CD4-positive, alpha-beta T cell (primary cell): Measurements from ENCODE around the gene ADAM19. TPM values are rescaled to one million over a fixed set of nuclear protein-coding genes. Genes with fewer than 3 reads are reported as not detected.
A peak's percentile ranks its signal among the peaks of the same experiment; 100 is the strongest.

Source experiments
- ATAC-seq: fragments of 200-7000 bp; cut with Tn5 transposase; one replicate; pipeline ENCODE4 v1.10.0; 2022; ENCODE audit warnings: mild to moderate bottlenecking; ENCODE audit not compliant: poor library complexity
- CTCF ChIA-PET: fragments of 350-600 bp; sonication (Branson Sonifier 250); formaldehyde crosslinking; loops from one replicate; lab custom pipeline; 2021; ENCODE audit warnings: antibody characterized with exemption, inconsistent platforms; lab: Charles Lee
- POLR2A ChIA-PET: fragments of 350-600 bp; sonication (Branson Sonifier 250); formaldehyde crosslinking; loops from one replicate; lab custom pipeline; 2021; ENCODE audit warnings: antibody characterized with exemption, inconsistent platforms; lab: Charles Lee
- DNase-seq, 14 experiments: peaks; one replicate each; pipeline ENCODE4 v3.0.0-alpha.2; 2013 to 2020; ENCODE audit warnings: mixed read lengths in 2 of 14
- H3K27ac ChIP-seq, 2 donors: one replicate each; pipeline versions ENCODE4 v1.5.1 to v1.7.0; 2013; ENCODE audit warnings: low read length in 2 of 2, low read depth in 1 of 2, mild to moderate bottlenecking in 1 of 2
- H3K27me3 ChIP-seq, 2 experiments: 1 replicate in 1 of 2; 2 replicates in 1 of 2; pipeline versions ENCODE4 v1.6.1 to v1.7.0; 2013; ENCODE audit warnings: low read length in 2 of 2, control low read depth in 1 of 2, mild to moderate bottlenecking in 1 of 2, moderate library complexity in 1 of 2; ENCODE audit not compliant: insufficient read depth in 2 of 2, control insufficient read depth in 1 of 2
- H3K36me3 ChIP-seq: one replicate; pipeline ENCODE4 v1.6.1; 2013; ENCODE audit warnings: low read length, control low read depth; ENCODE audit not compliant: insufficient read depth
- H3K4me1 ChIP-seq: one replicate; pipeline ENCODE4 v1.6.1; 2013; ENCODE audit warnings: low read length, control low read depth; ENCODE audit not compliant: insufficient read depth
- H3K4me3 ChIP-seq: one replicate; pipeline ENCODE4 v1.5.1; 2013; ENCODE audit warnings: mild to moderate bottlenecking, low read length, moderate library complexity
- H3K9me3 ChIP-seq, 2 experiments: 1 replicate in 1 of 2; 2 replicates in 1 of 2; pipeline versions ENCODE4 v1.6.1 to v1.7.0; 2013; ENCODE audit warnings: low read length in 2 of 2, mild to moderate bottlenecking in 2 of 2, control low read depth in 1 of 2, moderate library complexity in 1 of 2; ENCODE audit not compliant: control insufficient read depth in 1 of 2, insufficient read depth in 1 of 2
- H3K27ac Mint-ChIP-seq: one replicate; pipeline ENCODE4 v1.8.0; 2020; ENCODE audit warnings: mixed read lengths
- H3K27me3 Mint-ChIP-seq: one replicate; pipeline ENCODE4 v1.8.0; 2021; ENCODE audit warnings: mixed read lengths
- H3K36me3 Mint-ChIP-seq: one replicate; pipeline ENCODE4 v1.8.0; 2021; ENCODE audit warnings: low read depth, mixed read lengths
- H3K4me1 Mint-ChIP-seq: one replicate; pipeline ENCODE4 v1.8.0; 2021; ENCODE audit warnings: low read depth, mixed read lengths
- H3K4me3 Mint-ChIP-seq: one replicate; pipeline ENCODE4 v1.8.0; 2020; ENCODE audit warnings: mild to moderate bottlenecking, mixed read lengths
- H3K9me3 Mint-ChIP-seq: one replicate; pipeline ENCODE4 v1.8.0; 2020; ENCODE audit warnings: mixed read lengths
- intact Hi-C, 2 experiments: fragments of 100-400 bp; cut with DNase I in 1 of 2; cut with micrococcal nuclease in 1 of 2; formaldehyde crosslinking; loops; one replicate each; pipeline versions ENCODE4 v1.15.1 to v1.9.0; 2023 to 2025; cut with DNase I, micrococcal nuclease
- total RNA-seq, 174 experiments: library from RNA in 2 of 174; stranded (reverse) in 2 of 174; gene quantifications; one replicate each; pipeline ENCODE4 v1.2.3 and lab custom pipeline; 2021 to 2026
- TF ChIP-seq, protein P1 (sequence below): fragments of 200-600 bp; IDR thresholded peaks from one replicate; pipeline ENCODE4 v1.8.0; 2022; ENCODE audit warnings: antibody characterized with exemption, mild to moderate bottlenecking

ADAM19 gene
- total RNA-seq, 2 experiments from 2014 or later = 26.7 to 29.1 TPM

DNA sequence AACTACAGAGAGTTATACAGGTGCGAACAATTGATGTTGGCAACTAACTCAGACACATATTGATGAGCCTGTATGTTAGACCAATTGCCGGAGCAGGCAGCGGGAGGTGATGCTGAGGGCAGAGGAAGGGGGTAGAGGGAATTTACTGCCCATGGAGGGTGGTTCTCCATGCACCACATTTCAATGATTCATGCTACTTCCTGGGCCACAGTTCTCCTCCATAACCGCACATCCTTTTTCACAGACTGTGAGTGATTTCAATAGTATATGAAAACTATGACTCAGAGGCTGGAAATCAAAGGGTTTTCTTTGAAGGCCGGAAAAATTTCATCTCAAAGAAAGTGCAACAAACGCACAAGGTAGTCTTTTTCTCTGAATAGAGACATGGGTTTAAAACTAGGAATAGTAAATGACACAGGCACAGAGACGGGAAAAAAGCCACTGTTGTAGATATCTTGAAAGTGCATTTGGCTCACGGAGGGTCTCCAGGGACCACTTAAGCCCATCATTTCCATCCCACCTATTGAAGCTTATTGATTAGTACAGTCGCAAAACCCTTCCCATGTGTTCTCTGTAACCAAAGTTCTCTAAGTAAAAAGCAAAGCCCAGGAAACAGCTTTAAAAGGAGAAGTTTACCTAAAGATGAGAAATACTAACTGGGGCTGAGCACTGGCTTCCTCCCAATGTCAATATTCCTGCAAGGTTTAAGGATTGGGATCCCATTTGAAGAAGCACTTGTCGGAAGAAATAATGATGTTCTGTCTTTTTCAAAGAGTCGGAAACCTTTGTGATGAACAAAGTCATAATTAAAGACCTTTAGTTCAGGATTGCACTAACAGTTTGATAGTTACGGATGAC is 28.0 kb upstream of the ADAM19 start:
- peak overlapping the region; percentile 43 to 76 for H3K27ac ChIP-seq
- Mint-ChIP-seq H3K4me1 (peaks cover 53% of the 10 kb centered on the region), H3K27me3 (no peaks in the 10 kb centered on the region), H3K9me3 (no peaks in the 10 kb centered on the region), H3K4me3 (peak overlapping the region; percentile 26), H3K36me3 (no peaks in the 10 kb centered on the region), H3K27ac (peak overlapping the region; percentile 84)
- no peaks in the 10 kb centered on the region for H3K27me3 ChIP-seq
- ATAC-seq = peak; percentile 85
- peaks cover 62% of the 10 kb centered on the region for H3K4me1 ChIP-seq
- peak; percentile 32 to 92 (median 56) for DNase-seq
- H3K36me3 ChIP-seq = no peaks in the 10 kb centered on the region
- POLR2A ChIA-PET = interaction anchor here (0.6 to 1.3 kb wide), 2 partner anchors 116 to 465 kb away, joined by 3 read pairs; no protein-coding TSS in a partner anchor
- H3K4me3 ChIP-seq = peak overlapping the region; percentile 11
- H3K9me3 ChIP-seq = no peaks in the 10 kb centered on the region
- TF ChIP-seq, protein P1, sequence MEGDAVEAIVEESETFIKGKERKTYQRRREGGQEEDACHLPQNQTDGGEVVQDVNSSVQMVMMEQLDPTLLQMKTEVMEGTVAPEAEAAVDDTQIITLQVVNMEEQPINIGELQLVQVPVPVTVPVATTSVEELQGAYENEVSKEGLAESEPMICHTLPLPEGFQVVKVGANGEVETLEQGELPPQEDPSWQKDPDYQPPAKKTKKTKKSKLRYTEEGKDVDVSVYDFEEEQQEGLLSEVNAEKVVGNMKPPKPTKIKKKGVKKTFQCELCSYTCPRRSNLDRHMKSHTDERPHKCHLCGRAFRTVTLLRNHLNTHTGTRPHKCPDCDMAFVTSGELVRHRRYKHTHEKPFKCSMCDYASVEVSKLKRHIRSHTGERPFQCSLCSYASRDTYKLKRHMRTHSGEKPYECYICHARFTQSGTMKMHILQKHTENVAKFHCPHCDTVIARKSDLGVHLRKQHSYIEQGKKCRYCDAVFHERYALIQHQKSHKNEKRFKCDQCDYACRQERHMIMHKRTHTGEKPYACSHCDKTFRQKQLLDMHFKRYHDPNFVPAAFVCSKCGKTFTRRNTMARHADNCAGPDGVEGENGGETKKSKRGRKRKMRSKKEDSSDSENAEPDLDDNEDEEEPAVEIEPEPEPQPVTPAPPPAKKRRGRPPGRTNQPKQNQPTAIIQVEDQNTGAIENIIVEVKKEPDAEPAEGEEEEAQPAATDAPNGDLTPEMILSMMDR = no peak
- CTCF ChIA-PET = interaction anchor here (0.6 to 1.0 kb wide), 2 partner anchors 28 to 140 kb away, joined by 3 to 4 read pairs; partner anchors contain the start of gene LSM11
- intact Hi-C loops = loop anchor here in 1 of 2 experiments (2.0 kb wide), 1 partner anchor 29 kb away; the partner anchor contains the start of gene ADAM19

DNA sequence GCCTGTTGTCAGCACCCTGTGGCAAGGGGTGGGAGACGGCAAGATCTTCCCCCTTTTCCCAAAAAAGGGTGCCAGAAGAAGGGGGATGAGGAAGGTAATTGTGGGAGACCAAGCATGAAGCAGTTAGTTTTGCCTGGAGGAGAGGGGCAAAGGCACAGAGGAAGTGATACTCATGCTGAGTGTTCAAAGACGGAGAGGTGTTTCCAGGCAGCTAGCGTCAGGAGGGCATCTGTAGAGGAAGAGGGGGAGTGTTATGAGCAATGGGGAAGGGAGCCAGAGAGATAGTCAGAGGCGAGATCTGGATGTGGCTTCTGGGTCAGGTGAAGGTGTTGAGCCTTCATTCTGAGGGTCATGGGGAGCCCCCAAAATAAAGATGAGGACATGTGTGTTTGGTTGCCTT is 26.9 kb upstream of the ADAM19 start:
- H3K27me3 ChIP-seq = no peaks in the 10 kb centered on the region
- CTCF ChIA-PET = no interaction called here
- H3K4me1 ChIP-seq = peaks cover 57% of the 10 kb centered on the region
- no peaks in the 10 kb centered on the region for H3K27me3 Mint-ChIP-seq
- H3K9me3 ChIP-seq = no peaks in the 10 kb centered on the region
- no peaks in the 10 kb centered on the region for H3K9me3 Mint-ChIP-seq
- POLR2A ChIA-PET = no interaction called here
- DNase-seq (peak in 6 of 14 experiments; percentile 10 to 65 (median 56)), ATAC-seq (peak; percentile 11)
- H3K27ac Mint-ChIP-seq = peak overlapping the region; percentile 84
- intact Hi-C loops = loop anchor here in 1 of 2 experiments (2.0 kb wide), 1 partner anchor 28 kb away; the partner anchor contains the start of gene ADAM19
- H3K36me3 ChIP-seq = no peaks in the 10 kb centered on the region
- no peak overlapping the region for H3K4me3 ChIP-seq
- H3K4me3 Mint-ChIP-seq = no peak overlapping the region
- no peaks in the 10 kb centered on the region for H3K36me3 Mint-ChIP-seq
- peaks cover 53% of the 10 kb centered on the region for H3K4me1 Mint-ChIP-seq
- TF ChIP-seq, protein P1 = no peak
- peak overlapping the region in 1 of 2 donors; percentile 30 for H3K27ac ChIP-seq

DNA sequence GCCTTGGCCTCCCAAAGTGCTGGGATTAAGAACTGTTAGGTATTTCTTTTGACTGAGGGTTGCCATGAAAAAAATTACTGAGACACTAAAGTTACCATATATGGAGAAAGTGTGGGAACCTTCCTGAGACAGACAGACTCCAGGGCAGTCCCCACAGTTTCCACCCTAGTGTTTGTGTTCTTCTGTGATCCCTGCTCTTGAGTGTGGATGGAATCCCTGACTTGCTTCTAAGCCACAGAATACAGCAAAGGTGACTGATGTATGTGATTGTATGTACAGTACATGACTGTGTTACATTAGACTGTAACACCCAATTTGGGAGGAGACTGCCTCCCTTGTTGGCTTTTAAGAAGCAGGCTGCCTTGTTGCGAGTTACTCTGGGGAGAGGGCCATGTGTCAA is 24.7 kb upstream of the ADAM19 start:
- Histone ChIP-seq H3K4me1 (peaks cover 63% of the 10 kb centered on the region), H3K27ac (no peak overlapping the region), H3K27me3 (no peaks in the 10 kb centered on the region), H3K9me3 (no peaks in the 10 kb centered on the region), H3K4me3 (no peak overlapping the region), H3K36me3 (no peaks in the 10 kb centered on the region)
- Mint-ChIP-seq H3K4me1 (peaks cover 66% of the 10 kb centered on the region), H3K36me3 (no peaks in the 10 kb centered on the region), H3K4me3 (no peak overlapping the region), H3K27me3 (no peaks in the 10 kb centered on the region), H3K9me3 (no peaks in the 10 kb centered on the region), H3K27ac (no peak overlapping the region)
- TF ChIP-seq, protein P1 = no peak
- no peak for ATAC-seq
- DNase-seq = no peak
- ChIA-PET CTCF (no interaction called here), POLR2A (no interaction called here)
- intact Hi-C loops = no loop called here
